ENCODE results near the gene CIDEA. TPM values are rescaled to one million over a fixed set of nuclear protein-coding genes. Genes with fewer than 3 reads are reported as not detected.

The CIDEA gene
- total RNA-seq, 2 experiments from 2014 or later: not detected

DNA sequence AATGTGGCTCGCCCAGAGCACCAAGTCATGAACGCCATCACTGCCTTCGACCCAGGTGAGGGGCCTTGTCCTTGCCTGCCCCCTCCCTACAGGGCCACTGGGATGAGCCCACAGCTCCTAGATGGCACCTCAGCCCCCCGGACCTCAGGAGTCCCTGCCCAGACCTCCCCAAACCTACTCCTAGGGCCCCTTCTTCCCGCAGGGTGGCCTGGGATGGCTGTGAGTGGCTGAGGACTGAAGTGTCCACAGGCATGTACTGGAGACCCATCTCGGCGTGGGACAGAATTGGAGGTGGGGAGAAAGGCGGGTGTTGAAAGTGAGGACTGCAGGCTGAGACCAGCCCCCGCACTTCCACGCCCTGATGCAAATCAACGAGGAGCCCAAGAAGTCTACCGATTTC is 51.0 kb downstream of the CIDEA start:
- no peak overlapping the region for H3K27ac Mint-ChIP-seq
- POLR2A ChIA-PET: no interaction called here
- H3K27me3 Mint-ChIP-seq: peaks cover 38% of the 10 kb centered on the region
- peaks cover 2% of the 10 kb centered on the region for H3K9me3 Mint-ChIP-seq
- peaks cover 9% of the 10 kb centered on the region for H3K4me1 Mint-ChIP-seq
- no peak for ATAC-seq (ENCODE audit: low read depth)
- DNase-seq: no peak
- H3K36me3 Mint-ChIP-seq: peaks cover 5% of the 10 kb centered on the region
- no peak overlapping the region for H3K4me3 Mint-ChIP-seq

DNA sequence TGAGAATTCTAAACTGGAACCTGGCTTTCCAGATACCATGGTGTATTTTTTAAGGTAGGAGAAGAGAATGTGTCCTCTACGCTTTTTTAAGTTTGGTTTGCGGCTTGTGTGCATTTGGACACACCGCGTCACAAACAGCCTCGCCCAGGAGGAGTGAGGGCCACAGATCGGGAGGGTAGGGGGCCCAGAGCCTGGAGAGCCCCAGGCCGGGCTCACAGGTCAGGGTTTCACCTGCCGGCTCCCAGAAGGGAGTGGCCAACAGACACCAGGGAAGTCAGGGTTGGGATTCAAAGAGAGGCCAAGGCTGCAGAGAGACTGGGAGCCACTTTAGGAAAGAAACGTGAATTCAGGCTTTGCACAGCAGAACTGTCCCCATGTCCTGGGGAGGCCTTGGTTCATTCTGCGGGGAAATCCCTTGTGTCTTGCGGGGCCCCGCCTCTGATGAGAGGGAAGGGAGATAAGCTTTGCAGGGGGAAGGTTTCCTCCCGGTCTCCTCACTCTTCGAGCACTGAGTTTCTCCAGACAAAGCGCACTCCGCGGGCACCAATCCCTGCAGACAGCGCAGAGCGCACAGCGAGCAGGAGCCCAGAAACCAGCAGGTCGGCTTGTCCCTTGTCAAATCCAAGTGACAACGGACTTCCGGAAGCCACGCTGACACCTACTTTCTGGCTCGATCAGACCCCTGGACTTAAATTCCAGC is 51.9 kb downstream of the CIDEA start:
- ATAC-seq (ENCODE audit: low read depth): no peak
- DNase-seq: no peak
- Mint-ChIP-seq H3K36me3 (peaks cover 9% of the 10 kb centered on the region), H3K9me3 (peaks cover 7% of the 10 kb centered on the region), H3K4me3 (no peak overlapping the region), H3K4me1 (peaks cover 9% of the 10 kb centered on the region), H3K27ac (no peak overlapping the region), H3K27me3 (peaks cover 37% of the 10 kb centered on the region)
- POLR2A ChIA-PET: no interaction called here

DNA sequence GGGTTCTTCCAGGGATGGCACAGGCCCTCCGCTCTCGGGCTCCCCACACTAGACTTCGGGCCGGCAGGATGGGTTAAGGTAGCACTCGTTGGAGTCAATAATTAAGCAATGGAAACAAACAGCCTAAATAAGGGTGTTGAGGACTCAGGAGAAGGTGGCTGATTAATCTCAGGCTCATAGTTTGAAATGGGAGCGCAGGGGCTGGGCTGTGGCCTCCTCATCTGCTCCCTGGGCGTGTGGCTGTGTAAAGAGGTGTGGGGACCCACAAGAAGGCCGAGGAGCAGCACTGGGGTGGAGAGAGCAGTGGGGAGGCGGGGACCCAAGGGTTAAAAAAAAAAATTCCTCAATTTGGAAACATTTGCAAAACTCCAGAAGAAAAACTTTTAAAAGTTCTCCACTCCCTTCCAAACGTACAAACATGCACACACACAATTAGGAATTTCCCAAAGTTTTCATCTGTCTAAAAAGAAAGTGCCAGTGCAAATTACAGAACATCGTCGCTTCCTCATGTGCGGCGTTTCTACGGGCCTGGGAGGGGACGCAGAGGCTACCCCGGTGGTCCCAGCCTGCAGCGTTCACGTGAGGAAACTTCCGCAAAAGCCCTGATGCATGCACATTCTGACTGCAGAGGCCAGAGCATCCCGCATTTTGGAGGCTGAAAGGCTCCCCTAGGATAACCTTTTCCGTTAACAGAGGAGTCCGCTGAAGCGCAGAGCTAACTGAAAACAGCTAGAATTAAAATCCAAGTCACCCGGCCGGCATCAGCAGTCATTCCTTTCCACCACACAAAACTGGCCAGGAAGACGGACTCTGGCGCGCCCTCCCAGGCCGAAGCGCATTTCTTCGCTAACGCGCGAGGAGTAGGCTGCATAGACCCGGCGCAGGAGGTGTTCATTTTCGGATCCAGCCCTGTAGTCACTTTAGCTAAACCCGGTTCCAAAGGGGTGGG is 52.9 kb downstream of the CIDEA start:
- ATAC-seq (ENCODE audit: low read depth): peak; percentile 13
- no peak overlapping the region for H3K27ac Mint-ChIP-seq

DNA sequence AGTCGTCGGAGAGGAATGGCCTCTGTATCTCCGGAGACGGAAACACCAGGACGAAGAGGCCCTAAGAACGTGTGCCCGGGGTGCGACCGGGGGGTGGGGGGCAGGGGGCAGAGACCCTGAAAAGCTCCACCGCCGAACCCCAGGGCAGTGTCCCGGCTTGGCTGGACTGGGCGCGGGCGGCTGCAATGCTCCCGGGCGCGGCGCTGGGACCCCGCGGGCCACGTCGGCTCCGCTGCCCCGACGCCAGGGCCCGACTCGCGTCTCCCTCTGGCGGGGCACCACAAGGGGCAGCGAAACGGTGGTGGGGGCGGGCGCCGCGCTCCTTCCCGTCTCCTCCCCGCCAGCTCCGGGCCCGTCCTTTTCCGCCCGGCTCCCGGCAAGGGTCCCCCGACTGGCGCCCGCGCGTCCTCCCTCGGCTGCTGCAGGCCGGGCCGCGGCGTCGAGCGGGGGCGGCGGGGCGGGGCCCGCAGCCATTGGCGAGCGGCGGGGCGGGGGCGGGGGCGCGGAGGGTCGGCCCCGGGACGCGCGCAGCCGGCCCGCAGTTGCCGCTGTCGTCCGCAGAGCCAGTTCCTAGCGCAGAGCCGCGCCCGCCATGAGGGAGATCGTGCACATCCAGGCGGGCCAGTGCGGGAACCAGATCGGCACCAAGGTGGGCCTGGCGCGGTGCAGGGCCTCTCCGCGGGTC is 53.7 kb downstream of the CIDEA start, which contains the start of gene TUBB6:
Gene TUBB6 (plus strand): TSS at position 541 of the 685 bp plus-strand sequence. CDS start 52 bp downstream, at position 593.
- Mint-ChIP-seq H3K4me1 (peaks cover 9% of the 10 kb centered on the region), H3K4me3 (peak within 1 kb of the TSS; percentile 87), H3K27me3 (peaks cover 37% of the 10 kb centered on the region), H3K27ac (no peak within 1 kb of the TSS), H3K36me3 (peaks cover 22% of the 10 kb centered on the region), H3K9me3 (peaks cover 9% of the 10 kb centered on the region)
- peak; percentile 76 for ATAC-seq (ENCODE audit: low read depth)
- DNase-seq: peak; percentile 66
- POLR2A ChIA-PET: interaction anchor here (1.1 kb wide), 1 partner anchor 36 kb away, joined by 3 read pairs; no protein-coding TSS in a partner anchor

More for the DNA sequence above, 52.9 kb downstream of the CIDEA start:
- peak overlapping the region; percentile 87 for H3K4me3 Mint-ChIP-seq
- H3K4me1 Mint-ChIP-seq: peaks cover 9% of the 10 kb centered on the region
- peaks cover 9% of the 10 kb centered on the region for H3K9me3 Mint-ChIP-seq
- H3K36me3 Mint-ChIP-seq: peaks cover 16% of the 10 kb centered on the region
- peak; percentile 38 for DNase-seq
- H3K27me3 Mint-ChIP-seq: peaks cover 37% of the 10 kb centered on the region
- POLR2A ChIA-PET: interaction anchor here (1.1 kb wide), 1 partner anchor 35 kb away, joined by 3 read pairs; no protein-coding TSS in a partner anchor

DNA sequence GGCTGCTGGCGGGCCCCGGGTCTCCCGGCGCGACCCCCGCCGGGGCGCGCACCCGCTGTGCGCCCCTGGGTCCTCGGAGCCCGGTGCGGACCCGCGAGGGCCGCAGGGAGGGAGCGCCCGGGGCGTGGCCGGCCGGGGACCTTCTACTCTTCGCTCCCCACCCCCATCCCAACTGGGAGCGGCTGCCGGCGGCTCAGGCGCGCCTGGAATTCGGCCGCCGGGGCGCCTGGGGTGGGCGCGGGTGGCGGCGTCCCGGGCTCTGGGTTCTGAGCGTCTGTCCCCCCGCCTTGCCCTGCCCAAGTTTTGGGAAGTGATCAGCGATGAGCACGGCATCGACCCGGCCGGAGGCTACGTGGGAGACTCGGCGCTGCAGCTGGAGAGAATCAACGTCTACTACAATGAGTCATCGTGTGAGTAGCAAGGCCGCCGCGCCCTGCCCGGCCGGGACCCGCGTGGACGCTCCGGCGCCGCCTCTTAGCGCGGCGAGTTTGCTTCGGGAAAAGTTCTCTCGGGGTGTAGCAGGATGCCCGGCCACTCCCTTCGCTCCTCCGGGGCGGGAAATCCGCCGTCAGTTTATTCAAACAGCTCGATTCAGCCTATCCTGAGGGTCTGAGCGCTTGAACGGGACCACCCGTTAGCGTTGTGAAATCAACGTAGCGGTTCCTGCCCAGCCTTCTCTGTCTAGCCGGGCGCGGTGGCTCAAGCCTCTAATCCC is 54.4 kb downstream of the CIDEA start:
- Mint-ChIP-seq H3K27ac (no peak overlapping the region), H3K4me1 (peaks cover 9% of the 10 kb centered on the region), H3K4me3 (peak overlapping the region; percentile 77), H3K9me3 (peaks cover 13% of the 10 kb centered on the region), H3K27me3 (peaks cover 37% of the 10 kb centered on the region), H3K36me3 (peaks cover 28% of the 10 kb centered on the region)
- POLR2A ChIA-PET: interaction anchor here (0.6 kb wide), 1 partner anchor 1265 kb away, joined by 3 read pairs; no protein-coding TSS in a partner anchor
- DNase-seq: peak; percentile 51
- peak; percentile 46 for ATAC-seq (ENCODE audit: low read depth)

DNA sequence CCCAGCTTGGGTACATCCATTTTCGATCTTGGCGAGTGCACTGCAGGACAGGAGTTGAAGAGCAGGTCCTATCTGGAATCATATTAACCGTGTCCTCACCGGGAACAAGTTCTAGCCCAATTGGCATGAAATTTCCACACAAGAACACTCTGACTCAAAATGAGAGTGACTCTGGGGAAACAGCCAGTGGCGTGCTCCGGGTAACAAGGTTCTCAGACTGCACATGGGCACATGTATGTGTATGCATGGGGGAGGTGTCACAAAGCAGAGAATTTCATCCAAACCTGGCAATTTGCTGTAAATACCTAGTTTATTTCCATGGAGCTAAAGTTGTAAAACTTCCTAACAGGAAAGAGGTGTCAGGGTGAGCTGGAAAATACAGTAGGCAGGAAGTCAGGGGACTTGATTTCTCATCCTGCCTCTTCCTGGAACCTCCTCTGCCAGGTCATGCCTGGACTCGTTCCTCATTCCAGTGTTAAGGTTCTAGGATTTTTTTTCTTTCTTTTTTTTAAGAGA is 55.6 kb downstream of the CIDEA start:
- Mint-ChIP-seq H3K27me3 (peaks cover 36% of the 10 kb centered on the region), H3K9me3 (peaks cover 13% of the 10 kb centered on the region), H3K4me3 (peak overlapping the region; percentile 77), H3K27ac (no peak overlapping the region), H3K4me1 (peaks cover 9% of the 10 kb centered on the region), H3K36me3 (peaks cover 30% of the 10 kb centered on the region)
- POLR2A ChIA-PET: no interaction called here
- ATAC-seq (ENCODE audit: low read depth) (no peak), DNase-seq (no peak)

- POLR2A ChIA-PET: interaction anchor here (1.6 kb wide), 1 partner anchor 67 kb away, joined by 4 read pairs; the partner anchor contains the start of gene AFG3L2
- ATAC-seq (ENCODE audit: low read depth) (no peak), DNase-seq (no peak)
- Mint-ChIP-seq H3K4me3 (no peak overlapping the region), H3K27ac (no peak overlapping the region), H3K4me1 (peaks cover 9% of the 10 kb centered on the region), H3K9me3 (peaks cover 13% of the 10 kb centered on the region), H3K27me3 (peaks cover 32% of the 10 kb centered on the region), H3K36me3 (peaks cover 30% of the 10 kb centered on the region)
Measured at GRCh38 chr18:12310762-12311161, 56.6 kb downstream of the CIDEA start.

DNA sequence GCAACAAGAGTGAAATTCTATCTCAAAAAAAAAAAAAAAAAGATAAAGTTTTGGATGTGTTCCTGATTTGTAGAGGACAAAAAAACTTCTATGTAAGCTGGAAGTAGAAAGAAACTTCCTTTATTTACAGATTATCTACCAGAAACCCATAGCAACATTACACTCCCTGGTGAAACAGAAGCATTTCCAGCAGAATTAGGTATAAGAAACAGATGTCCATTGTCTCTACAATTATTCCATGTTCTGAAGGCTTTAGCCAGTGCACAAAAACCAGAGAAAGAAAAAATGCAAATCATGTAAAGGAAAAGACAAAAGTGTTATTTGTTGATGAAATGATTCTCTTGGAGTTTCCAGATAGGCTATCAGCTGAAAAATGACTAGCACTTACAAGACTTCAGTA is 58.8 kb downstream of the CIDEA start:
- no peak for DNase-seq
- Mint-ChIP-seq H3K9me3 (peaks cover 13% of the 10 kb centered on the region), H3K4me3 (no peak overlapping the region), H3K27ac (no peak overlapping the region), H3K27me3 (peaks cover 14% of the 10 kb centered on the region), H3K4me1 (peaks cover 5% of the 10 kb centered on the region), H3K36me3 (peaks cover 32% of the 10 kb centered on the region)
- POLR2A ChIA-PET: no interaction called here
- no peak for ATAC-seq (ENCODE audit: low read depth)

DNA sequence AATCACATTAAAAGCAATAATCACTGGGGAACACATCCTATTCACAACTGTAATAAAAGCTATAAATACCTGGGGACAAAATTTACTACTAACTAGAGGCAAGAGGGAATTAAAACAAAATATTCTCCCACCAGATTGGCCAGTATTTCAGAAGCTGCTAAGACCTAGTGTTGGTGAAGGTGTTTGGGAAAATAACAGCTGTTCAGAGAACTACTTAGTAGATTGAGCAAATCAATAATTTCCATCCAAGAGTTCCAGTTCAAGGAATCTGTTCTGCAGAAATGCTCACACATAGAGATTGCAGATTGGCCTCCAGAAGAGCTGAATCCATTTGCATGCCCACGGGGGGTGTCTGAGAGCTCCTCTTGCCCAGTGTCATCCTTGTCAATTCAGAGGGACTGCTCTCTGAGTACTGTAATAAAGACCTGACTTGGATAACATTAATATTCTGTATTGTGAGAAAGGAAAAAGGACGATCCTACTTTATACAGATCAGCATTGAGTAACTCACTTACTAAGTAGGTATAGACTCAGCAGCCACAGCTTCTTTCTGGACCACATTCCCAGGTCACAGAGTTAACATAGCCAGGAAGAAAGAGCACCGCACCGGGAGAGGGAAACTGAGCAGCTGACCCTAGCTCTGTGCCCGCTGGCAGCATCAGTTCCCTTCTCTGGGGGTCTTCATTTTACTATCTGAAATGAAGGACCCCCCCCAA is 59.5 kb downstream of the CIDEA start:
- POLR2A ChIA-PET: no interaction called here
- Mint-ChIP-seq H3K36me3 (peaks cover 32% of the 10 kb centered on the region), H3K27ac (no peak overlapping the region)

DNA sequence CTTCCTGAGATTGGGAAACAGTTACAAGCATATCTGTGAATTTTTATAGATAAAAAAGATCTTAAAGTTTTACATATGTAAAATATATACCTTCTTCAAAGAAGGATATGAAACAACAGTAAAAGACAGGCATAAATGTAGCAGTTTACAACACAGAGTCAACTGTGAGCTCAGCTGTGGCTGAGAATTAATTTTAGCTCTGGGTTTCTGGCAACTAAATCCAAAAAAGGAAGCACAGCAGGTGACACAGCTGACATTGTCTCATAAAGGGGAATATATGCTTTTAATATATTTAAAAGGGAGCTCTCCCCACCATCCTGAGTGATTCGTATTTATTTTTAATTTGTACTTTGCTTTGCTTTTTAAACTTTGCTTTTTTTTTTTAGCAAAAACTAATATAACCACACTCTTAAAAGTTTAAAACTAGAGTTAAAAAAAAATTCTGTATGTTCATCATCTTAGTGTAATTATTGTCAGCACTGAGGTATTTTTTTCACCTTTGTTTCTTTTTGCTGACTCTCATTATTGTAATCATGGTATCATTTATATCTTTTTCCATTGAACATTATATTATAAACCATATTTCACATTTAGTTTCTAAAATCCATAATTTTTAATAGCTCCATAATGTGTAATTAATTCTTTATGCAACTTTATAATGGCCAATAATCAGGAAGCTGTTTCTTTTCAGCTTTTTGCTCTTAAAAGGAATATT is 60.6 kb downstream of the CIDEA start:
- Mint-ChIP-seq H3K36me3 (peaks cover 28% of the 10 kb centered on the region), H3K27ac (no peak overlapping the region), H3K27me3 (peaks cover 5% of the 10 kb centered on the region), H3K4me1 (peaks cover under 1% of the 10 kb centered on the region), H3K4me3 (no peak overlapping the region), H3K9me3 (peaks cover 11% of the 10 kb centered on the region)
- ATAC-seq (ENCODE audit: low read depth) (no peak), DNase-seq (no peak)
- POLR2A ChIA-PET: interaction anchor here (0.8 kb wide), 1 partner anchor 62 kb away, joined by 4 read pairs; the partner anchor contains the start of gene AFG3L2

More for the DNA sequence above, 59.5 kb downstream of the CIDEA start:
- no peak for ATAC-seq (ENCODE audit: low read depth)
- no peak for DNase-seq
- peaks cover 14% of the 10 kb centered on the region for H3K27me3 Mint-ChIP-seq
- peaks cover 13% of the 10 kb centered on the region for H3K9me3 Mint-ChIP-seq
- no peak overlapping the region for H3K4me3 Mint-ChIP-seq
- H3K4me1 Mint-ChIP-seq: peaks cover 5% of the 10 kb centered on the region

DNA sequence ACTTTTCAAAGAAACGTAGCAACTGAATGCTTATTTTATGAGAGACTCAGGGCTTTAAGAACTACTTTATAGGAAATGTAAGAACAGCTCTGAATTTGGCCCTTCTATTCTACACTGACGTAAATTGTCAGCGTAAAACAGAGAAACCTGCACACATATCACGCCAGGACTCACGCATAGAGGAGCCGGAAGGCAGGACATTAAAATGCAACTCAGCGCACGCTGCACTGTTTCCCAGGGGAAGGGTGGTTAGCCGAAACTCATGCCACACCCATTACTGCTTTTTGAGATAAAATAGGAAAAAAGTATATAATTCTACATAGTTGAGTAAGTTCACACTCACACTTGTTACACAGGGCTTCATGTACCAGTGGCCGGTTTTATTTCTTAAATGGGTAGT is 61.3 kb downstream of the CIDEA start:
- no peak overlapping the region for H3K27ac Mint-ChIP-seq
- no peak for DNase-seq
- H3K9me3 Mint-ChIP-seq: peaks cover 10% of the 10 kb centered on the region
- POLR2A ChIA-PET: interaction anchor here (0.8 kb wide), 1 partner anchor 61 kb away, joined by 4 read pairs; the partner anchor contains the start of gene AFG3L2
- H3K4me1 Mint-ChIP-seq: no peaks in the 10 kb centered on the region
- ATAC-seq (ENCODE audit: low read depth): no peak
- H3K27me3 Mint-ChIP-seq: peaks cover 4% of the 10 kb centered on the region
- peaks cover 27% of the 10 kb centered on the region for H3K36me3 Mint-ChIP-seq
- H3K4me3 Mint-ChIP-seq: no peak overlapping the region
